ENCODE measurements around the gene ARPC4.

Gene ARPC4

DNA sequence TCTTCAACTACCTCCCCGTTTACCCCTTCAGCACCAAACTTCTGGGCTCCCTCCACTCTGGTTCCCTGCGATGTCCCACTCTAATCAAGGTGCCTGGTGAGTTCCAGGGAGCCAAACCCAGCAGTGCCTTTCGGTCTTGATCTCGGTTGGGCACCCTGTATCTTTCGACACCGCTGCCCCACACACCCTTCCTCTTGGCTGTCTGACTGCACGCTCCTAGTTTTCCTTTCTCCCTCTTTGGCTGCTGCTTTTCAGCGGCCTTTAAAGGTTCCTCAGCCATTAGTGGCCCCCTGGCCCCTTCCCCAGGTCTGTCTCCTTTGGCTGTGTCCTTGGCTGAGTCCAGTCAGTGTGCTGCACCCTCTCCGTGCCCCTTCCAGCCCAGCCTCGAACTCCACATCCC, 18.0 kb downstream of the ARPC4 start:
- intact Hi-C loops (cut with DNase I): no loop called here

DNA sequence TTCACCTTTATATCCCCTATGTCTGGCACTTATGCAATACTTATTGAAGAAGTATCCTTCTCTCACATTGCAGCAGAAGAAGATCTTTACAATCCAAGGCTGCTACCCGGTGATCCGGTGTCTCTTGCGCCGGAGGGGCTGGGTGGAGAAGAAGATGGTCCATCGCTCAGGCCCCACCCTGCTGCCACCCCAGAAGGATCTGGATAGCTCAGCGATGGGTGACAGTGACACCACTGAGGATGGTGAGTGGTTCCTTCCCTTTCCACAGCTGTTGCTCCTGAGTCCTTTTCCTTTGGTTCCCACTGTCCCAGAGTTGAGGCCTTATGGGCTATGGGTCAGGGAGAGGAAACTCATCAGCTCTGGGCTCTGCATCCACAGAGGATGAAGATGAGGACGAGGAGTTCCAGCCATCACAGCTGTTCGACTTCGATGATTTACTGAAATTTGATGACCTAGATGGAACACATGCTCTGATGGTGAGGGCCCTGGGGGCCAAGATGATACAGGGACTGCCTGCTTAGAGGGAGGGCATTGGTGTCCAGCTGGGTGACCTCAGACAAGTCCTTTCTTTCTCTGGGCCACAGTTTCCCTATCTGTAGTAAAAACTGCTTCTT, 20.1 kb downstream of the ARPC4 start:
- intact Hi-C loops (cut with DNase I): no loop called here
- no peak for DNase-seq

More for the DNA sequence above, 18.0 kb downstream of the ARPC4 start:
- no peak for DNase-seq

GRCh38 chr3:9815986-9816385, 23.1 kb downstream of the ARPC4 start:
- DNase-seq: no peak
- intact Hi-C loops (cut with DNase I): no loop called here

DNA sequence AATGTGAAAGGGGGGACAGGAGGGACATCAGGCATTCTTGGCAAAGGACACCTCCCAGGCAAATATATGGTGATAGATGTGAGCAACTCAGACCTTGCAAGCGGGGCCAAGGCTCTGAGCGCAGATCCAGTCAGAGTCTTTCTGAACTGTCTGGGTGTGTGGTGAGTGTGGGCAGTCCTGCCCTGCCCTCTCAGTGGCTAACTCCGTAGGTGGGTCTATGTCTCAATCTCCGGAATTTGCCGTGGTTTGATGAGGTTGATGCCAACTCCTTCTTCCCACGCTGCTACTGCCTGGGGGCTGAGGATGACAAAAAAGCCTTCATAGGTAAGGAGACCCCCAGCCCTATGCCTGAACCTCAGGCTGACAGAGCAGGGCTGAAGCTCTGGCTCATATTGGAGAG, 24.6 kb downstream of the ARPC4 start:
- intact Hi-C loops (cut with DNase I): no loop called here
- no peak for DNase-seq

DNA sequence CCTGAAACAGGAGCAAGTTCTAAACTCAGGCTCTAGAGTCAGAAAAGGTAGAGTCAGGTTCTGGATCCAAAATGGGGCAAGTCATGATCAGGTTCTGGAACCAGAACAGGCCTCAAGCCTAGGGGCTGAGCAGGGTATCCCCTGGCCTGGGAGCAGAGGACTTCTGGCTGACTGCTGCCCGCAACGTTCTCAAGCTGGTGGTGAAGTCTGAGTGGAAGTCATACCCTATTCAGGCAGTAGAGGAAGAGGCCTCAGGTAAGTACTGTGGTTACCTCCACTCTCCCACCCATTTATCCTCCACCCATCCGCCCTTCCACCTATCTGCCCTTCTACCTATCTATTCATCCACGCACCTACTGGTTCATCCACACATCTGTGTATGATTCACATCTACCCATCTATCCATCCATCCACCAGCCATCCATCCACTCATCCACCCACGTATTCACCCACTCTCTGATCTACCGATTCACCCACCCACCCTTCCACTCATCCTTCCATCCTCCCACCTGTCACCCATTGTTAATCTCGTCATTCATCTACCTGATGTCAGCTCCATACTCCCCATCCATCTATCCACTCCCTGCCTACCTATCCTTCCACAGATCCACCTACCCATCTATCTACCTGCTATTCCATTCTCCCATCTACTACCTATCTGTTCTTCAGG, 25.9 kb downstream of the ARPC4 start:
- no peak for DNase-seq
- intact Hi-C loops (cut with DNase I): no loop called here

DNA sequence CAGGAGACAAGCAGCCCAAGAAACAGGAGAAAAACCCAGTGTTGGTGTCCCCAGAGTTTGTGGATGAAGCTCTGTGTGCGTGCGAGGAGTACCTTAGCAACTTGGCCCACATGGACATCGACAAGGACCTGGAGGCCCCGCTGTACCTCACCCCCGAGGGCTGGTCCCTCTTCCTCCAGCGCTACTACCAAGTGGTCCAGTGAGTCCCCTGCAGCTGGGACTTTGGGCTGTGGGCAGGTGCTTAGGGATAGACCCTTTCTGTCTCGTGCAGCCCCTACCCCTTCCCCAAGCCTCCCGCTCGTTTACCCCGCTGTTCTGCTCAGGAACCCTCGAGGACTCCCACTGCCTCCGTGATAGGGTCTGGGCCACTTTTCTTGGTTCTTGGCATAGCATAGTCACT, 27.7 kb downstream of the ARPC4 start:
- intact Hi-C loops (cut with DNase I): no loop called here
- peak in 1 of 10 donors; percentile 70 for DNase-seq

- intact Hi-C loops (cut with DNase I): no loop called here
- no peak for DNase-seq
These were observed 28.1 kb downstream of the ARPC4 start for GRCh38 chr3:9820946-9821345.

GRCh38 chr3:9825451-9826040, 32.7 kb downstream of the ARPC4 start:
- intact Hi-C loops (cut with DNase I): no loop called here

DNA sequence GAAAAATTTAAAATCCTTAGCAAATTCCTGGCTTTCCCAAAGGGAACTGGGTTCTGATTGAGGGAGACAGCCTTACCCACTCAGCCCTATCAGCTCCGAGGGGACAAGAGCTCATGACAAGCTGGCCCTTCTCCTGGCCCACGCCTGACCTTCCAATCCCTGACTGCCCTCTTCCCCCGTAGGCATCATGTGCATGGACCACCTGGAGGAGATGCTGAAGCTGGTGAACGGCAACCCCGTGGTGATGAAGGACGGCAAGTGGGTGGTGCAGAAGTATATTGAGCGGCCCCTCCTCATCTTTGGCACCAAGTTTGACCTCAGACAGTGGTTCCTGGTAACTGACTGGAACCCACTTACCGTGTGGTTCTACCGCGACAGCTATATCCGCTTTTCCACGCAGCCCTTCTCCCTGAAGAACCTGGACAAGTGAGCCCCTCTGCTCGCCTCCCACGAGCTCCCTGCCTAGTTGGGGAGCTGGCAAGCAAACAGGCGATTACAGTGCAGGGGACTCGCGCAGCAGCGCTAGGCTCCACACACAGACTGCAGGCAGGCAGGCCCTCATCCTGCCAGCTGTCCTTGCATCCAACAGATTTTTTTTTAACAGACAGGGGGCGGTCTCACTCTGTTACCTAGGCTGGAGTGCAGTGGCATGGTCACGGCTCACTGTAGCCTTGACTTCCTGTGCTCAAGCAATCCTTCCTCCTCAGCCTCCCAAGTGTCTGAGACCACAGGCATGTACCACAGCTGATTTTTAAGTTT, 34.1 kb downstream of the ARPC4 start:
- intact Hi-C loops (cut with DNase I): no loop called here
- DNase-seq: peak in 2 of 10 donors; percentile 75 to 76

More at GRCh38 chr3:9825451-9826040, 32.7 kb downstream of the ARPC4 start:
- DNase-seq: peak in 2 of 10 donors; percentile 27 to 53

DNA sequence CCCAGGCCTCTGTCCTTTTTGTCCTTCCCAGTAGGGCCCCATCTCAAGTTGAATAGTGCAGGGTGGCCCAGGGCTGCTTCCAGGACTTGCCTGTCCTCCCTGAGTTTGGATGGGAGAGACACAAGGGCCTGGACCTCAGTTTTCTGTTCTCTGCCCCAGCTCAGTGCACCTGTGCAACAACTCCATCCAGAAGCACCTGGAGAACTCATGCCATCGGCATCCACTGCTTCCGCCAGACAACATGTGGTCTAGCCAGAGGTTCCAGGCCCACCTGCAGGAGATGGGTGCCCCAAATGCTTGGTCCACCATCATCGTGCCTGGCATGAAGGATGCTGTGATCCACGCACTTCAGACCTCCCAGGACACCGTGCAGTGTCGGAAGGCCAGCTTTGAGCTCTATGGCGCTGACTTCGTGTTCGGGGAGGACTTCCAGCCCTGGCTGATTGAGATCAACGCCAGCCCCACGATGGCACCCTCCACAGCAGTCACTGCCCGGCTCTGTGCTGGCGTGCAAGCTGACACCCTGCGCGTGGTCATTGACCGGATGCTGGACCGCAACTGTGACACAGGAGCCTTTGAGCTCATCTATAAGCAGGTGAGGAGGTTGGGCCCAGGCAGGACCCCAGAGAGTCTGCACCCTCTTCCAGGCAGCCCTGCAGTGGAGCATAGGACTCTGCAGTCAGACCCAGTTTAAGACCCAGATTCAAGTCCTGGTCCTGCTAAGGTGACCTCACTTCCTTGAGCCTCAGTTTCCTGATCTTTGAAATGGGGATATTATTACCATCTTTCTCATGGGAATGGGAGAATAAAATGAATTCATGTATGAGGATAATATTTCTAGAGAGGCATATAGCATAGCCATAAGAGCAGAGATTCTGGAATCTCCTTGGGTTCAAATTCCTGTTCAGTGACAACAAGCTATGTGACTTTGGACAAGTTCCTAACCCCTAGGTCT, 36.2 kb downstream of the ARPC4 start:
- intact Hi-C loops (cut with DNase I): no loop called here
- peak in 2 of 10 donors; percentile 67 to 80 for DNase-seq

- DNase-seq: no peak
- intact Hi-C loops (cut with DNase I): no loop called here
These were observed 38.4 kb downstream of the ARPC4 start for GRCh38 chr3:9831253-9831652.

GRCh38 chr3:9833078-9833477, 40.2 kb downstream of the ARPC4 start:
- DNase-seq: peak in 3 of 10 donors; percentile 15 to 65 (median 64)
- intact Hi-C loops (cut with DNase I): no loop called here

GRCh38 chr3:9834520-9835380, 41.9 kb downstream of the ARPC4 start:
- DNase-seq: peak in 3 of 10 donors; percentile 53 to 74 (median 58)
- intact Hi-C loops (cut with DNase I): no loop called here

GRCh38 chr3:9837701-9838582, 45.1 kb downstream of the ARPC4 start:
- DNase-seq: peak in 2 of 10 donors; percentile 51 to 58
- intact Hi-C loops (cut with DNase I): no loop called here

- intact Hi-C loops (cut with DNase I): no loop called here
- DNase-seq: peak in 3 of 10 donors; percentile 1 to 57 (median 26)
These were observed 46.0 kb downstream of the ARPC4 start for GRCh38 chr3:9838856-9839255.

DNA sequence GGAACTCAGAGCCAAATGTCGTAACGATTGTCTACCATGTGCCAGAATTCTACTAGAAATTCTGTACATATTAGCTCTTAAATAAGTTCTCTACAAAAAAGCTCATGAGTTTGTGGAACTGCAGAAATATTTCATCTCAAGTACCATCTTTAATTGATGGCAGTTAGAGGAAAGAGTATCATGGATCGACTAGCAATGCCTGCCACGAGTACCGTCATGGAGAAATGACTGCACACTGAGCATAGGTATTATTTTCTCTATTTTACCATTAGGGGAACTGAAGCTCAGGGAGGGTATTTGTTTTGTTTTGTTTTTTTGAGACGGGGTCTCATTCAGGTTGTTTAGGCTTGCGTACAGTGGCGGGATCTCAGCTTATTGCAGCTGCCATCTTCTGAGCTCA, 48.1 kb downstream of the ARPC4 start:
- peak in 1 of 10 donors; percentile 1 for DNase-seq
- intact Hi-C loops (cut with DNase I): loop anchor here (5.0 kb wide), 1 partner anchor 51 kb away; the partner anchor contains the start of gene JAGN1

GRCh38 chr3:9843715-9844438, 51.0 kb downstream of the ARPC4 start, which contains the start of gene RPUSD3:
Gene RPUSD3, minus strand, starts transcription at chr3:9844008. Its CDS starts 18 bp downstream, at chr3:9843990.
- intact Hi-C loops (cut with DNase I): loop anchor here (5.0 kb wide), 1 partner anchor 48 kb away; the partner anchor contains the start of gene JAGN1
- peak; percentile 98 to 100 (median 100) for DNase-seq
